ENCODE results near the gene ZBTB18.

Gene ZBTB18

DNA sequence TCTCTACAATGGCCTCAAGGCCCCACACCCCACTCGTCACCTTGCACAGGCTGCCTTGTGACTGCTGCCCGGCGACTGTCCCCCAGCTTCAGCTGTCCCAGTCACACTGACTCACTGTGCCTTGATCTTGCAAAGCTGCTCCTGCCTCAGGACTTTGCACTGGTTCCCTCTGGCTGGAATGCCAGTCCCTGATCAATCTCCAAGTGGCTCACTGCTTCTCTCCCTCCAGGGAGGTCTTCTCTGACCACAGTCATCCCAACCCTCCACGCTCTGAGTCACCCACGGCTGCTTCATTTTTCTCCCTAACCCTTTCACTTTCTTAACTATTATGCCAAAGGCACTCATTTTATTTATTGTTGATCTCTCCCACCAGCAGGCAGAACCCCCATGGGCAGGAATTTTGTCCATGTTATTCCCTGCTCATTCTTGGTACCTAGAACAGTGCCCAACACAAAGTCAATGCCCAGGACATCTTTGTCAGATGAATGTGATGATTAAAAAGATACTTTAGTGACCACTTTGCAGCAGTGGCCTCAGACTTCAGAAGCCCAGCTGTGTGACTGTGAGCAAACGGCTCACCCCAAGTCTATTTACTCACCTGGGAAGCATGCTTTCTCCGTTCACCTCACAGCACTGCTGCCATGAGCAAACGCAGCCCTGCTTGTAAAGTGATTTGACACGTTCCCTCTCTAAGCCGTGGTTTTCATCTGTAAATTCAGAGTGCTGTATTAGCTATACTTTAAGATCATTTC lies 53.4 kb downstream of the ZBTB18 start:
- no peak overlapping the region for H3K27ac ChIP-seq
- no peak for DNase-seq (ENCODE audit: low read depth, low spot score)

DNA sequence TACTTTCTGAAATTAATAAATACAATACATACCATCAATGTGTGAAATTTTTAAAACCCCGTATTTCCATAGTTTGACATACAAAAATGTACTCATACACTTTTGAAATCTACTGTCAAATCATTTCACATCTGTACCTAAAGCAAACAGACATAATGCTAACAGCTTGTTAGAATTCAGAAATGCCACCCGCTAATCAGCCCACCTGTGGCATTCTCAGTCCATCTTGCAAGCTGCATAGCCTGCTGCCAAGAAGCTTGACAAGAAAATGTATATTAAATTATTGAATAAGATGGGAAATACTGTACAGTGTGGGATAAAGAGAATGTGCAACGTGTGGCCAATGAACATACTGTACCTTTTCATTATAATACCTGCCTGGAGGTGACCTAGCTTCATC lies 55.1 kb downstream of the ZBTB18 start:
- no peak for DNase-seq (ENCODE audit: low read depth, low spot score)
- no peak overlapping the region for H3K27ac ChIP-seq
